PC-9 (cell line): Measurements from ENCODE around the gene MVB12B. TPM values are rescaled to one million over a fixed set of nuclear protein-coding genes. Genes with fewer than 3 reads are reported as not detected.

ENCODE experiments used
- BruUV-seq: library from RNA; stranded (reverse); fragments of 400-500 nt; replicated peaks from 2 replicates; lab custom pipeline; 2021; lab: Mats Ljungman, UMichigan
- CTCF ChIA-PET: fragments of 300-600 bp; sonication (Branson Sonifier 250); formaldehyde crosslinking; loops from one replicate; lab custom pipeline; 2022; ENCODE audit warnings: antibody characterized with exemption; lab: Charles Lee
- POLR2A ChIA-PET: fragments of 300-600 bp; sonication (Branson Sonifier 250); formaldehyde crosslinking; loops from one replicate; lab custom pipeline; 2022; ENCODE audit warnings: antibody characterized with exemption; ENCODE audit not compliant: unreplicated experiment; lab: Charles Lee
- DNase-seq, 2 experiments: peaks; one replicate each; pipeline versions ENCODE4 v3.0.0 to v3.0.0-alpha.2; 2015 to 2022; ENCODE audit warnings: mixed read lengths in 1 of 2
- H2AFZ ChIP-seq: fragments of 200-600 bp; sonication (generic); 2 replicates; pipeline ENCODE4 v1.8.1; 2017; ENCODE audit warnings: antibody characterized with exemption
- H3F3A ChIP-seq: fragments of 200-600 bp; sonication (generic); 2 replicates; pipeline ENCODE4 v1.8.1; 2017; ENCODE audit warnings: antibody characterized with exemption, mild to moderate bottlenecking, low read depth; ENCODE audit not compliant: insufficient read depth
- H3K27ac ChIP-seq: fragments of 200-600 bp; sonication (generic); 2 replicates; pipeline ENCODE4 v1.6.1; 2016; ENCODE audit warnings: mixed run types
- H3K27me3 ChIP-seq: fragments of 200-600 bp; sonication (generic); 2 replicates; pipeline ENCODE4 v1.6.1; 2016; ENCODE audit warnings: low read depth, mixed run types; ENCODE audit not compliant: insufficient read depth
- H3K36me3 ChIP-seq: fragments of 200-600 bp; sonication (generic); 2 replicates; pipeline ENCODE4 v1.6.1; 2016; ENCODE audit warnings: low read depth, mixed run types
- H3K4me1 ChIP-seq: fragments of 200-600 bp; sonication (generic); replicated peaks from 2 replicates; pipeline ENCODE4 v1.6.1; 2016; ENCODE audit warnings: mixed run types; ENCODE audit not compliant: insufficient read depth
- H3K4me2 ChIP-seq: fragments of 200-600 bp; sonication (generic); 2 replicates; pipeline ENCODE4 v1.6.1; 2017; ENCODE audit warnings: mixed run types
- H3K4me3 ChIP-seq: fragments of 200-600 bp; sonication (generic); 2 replicates; pipeline ENCODE4 v1.6.1; 2016; ENCODE audit warnings: mixed run types
- H3K79me2 ChIP-seq: fragments of 200-600 bp; sonication (generic); 2 replicates; pipeline ENCODE4 v1.6.1; 2017; ENCODE audit warnings: low read depth, mixed run types
- H3K9me2 ChIP-seq: fragments of 200-600 bp; sonication (generic); 2 replicates; pipeline ENCODE4 v1.8.1; 2017; ENCODE audit warnings: mild to moderate bottlenecking; ENCODE audit not compliant: insufficient read depth
- H3K9me3 ChIP-seq: fragments of 200-600 bp; sonication (generic); 2 replicates; pipeline ENCODE4 v1.8.1; 2016; ENCODE audit warnings: low read depth; ENCODE audit not compliant: insufficient read depth
- H4K20me1 ChIP-seq: fragments of 200-600 bp; sonication (generic); 2 replicates; pipeline ENCODE4 v1.8.1; 2017; ENCODE audit not compliant: insufficient read depth
- CTCF ChIP-seq: fragments of 200-600 bp; sonication (generic); conservative IDR thresholded peaks from 2 replicates; pipeline ENCODE4 v1.6.1; 2017; ENCODE audit warnings: mixed run types, antibody characterized with exemption, mild to moderate bottlenecking, moderate library complexity
- EZH2 ChIP-seq: fragments of 200-600 bp; sonication (generic); IDR thresholded peaks from 2 replicates; pipeline ENCODE4 v1.8.0; 2017; ENCODE audit warnings: antibody characterized with exemption, low read depth
- intact Hi-C: fragments of 100-400 bp; cut with micrococcal nuclease; formaldehyde crosslinking; loops from one replicate; pipeline ENCODE4 v1.10.0; 2022; ENCODE audit not compliant: unreplicated experiment
- total RNA-seq: library from RNA; stranded (reverse); gene quantifications from 2 replicates; pipeline ENCODE4 v1.2.3, GENCODE V29; 2021

The MVB12B gene
- total RNA-seq, 1 experiment from 2014 or later: 8.8 TPM

GRCh38 chr9:126545106-126545505, 218.5 kb downstream of the MVB12B start:
- CTCF ChIA-PET: no interaction called here
- TF ChIP-seq EZH2: no peak
- no peak for TF ChIP-seq CTCF
- no peaks in the 10 kb centered on the region for H4K20me1 ChIP-seq
- no TSS peak for BruUV-seq
- no peaks in the 10 kb centered on the region for H3K79me2 ChIP-seq
- no peak for DNase-seq
- no peak overlapping the region for H3K4me3 ChIP-seq
- intact Hi-C loops: no loop called here
- H3K27ac ChIP-seq: no peak overlapping the region
- POLR2A ChIA-PET: no interaction called here
- H3K9me3 ChIP-seq: no peaks in the 10 kb centered on the region
- no peak overlapping the region for H2AFZ ChIP-seq
- no peaks in the 10 kb centered on the region for H3K4me1 ChIP-seq
- no peaks in the 10 kb centered on the region for H3K9me2 ChIP-seq
- no peaks in the 10 kb centered on the region for H3F3A ChIP-seq
- peaks cover 6% of the 10 kb centered on the region; the same call in 1 of the 2 replicates for H3K27me3 ChIP-seq
- no peak overlapping the region for H3K4me2 ChIP-seq
- H3K36me3 ChIP-seq: no peaks in the 10 kb centered on the region

GRCh38 chr9:126546036-126546435, 219.4 kb downstream of the MVB12B start:
- Histone ChIP-seq H2AFZ (no peak overlapping the region), H3K9me3 (no peaks in the 10 kb centered on the region), H3K9me2 (no peaks in the 10 kb centered on the region), H3K36me3 (no peaks in the 10 kb centered on the region), H3K27me3 (peaks cover 6% of the 10 kb centered on the region; the same call in 1 of the 2 replicates), H3K27ac (no peak overlapping the region), H3K4me3 (no peak overlapping the region), H4K20me1 (no peaks in the 10 kb centered on the region), H3K4me2 (no peak overlapping the region), H3K4me1 (no peaks in the 10 kb centered on the region), H3K79me2 (no peaks in the 10 kb centered on the region), H3F3A (no peaks in the 10 kb centered on the region)
- no TSS peak for BruUV-seq
- intact Hi-C loops: no loop called here
- TF ChIP-seq EZH2: no peak
- TF ChIP-seq CTCF: no peak
- DNase-seq: no peak
- CTCF ChIA-PET: no interaction called here
- POLR2A ChIA-PET: no interaction called here

- intact Hi-C loops: no loop called here
- CTCF ChIA-PET: interaction anchor here (0.5 to 1.2 kb wide), 2 partner anchors 10 to 22 kb away, joined by 5 to 10 read pairs; no protein-coding TSS in a partner anchor
Observed at GRCh38 chr9:126548312-126548711, 221.7 kb downstream of the MVB12B start.

More at GRCh38 chr9:126548312-126548711, 221.7 kb downstream of the MVB12B start:
- no peak for DNase-seq
- H3K9me2 ChIP-seq: no peaks in the 10 kb centered on the region
- no peaks in the 10 kb centered on the region for H3K36me3 ChIP-seq
- POLR2A ChIA-PET: no interaction called here
- no peak overlapping the region for H3K27ac ChIP-seq
- no peak overlapping the region for H3K4me2 ChIP-seq
- no peaks in the 10 kb centered on the region for H3K79me2 ChIP-seq
- no peaks in the 10 kb centered on the region for H4K20me1 ChIP-seq
- H2AFZ ChIP-seq: no peak overlapping the region
- H3K4me1 ChIP-seq: no peaks in the 10 kb centered on the region
- H3K9me3 ChIP-seq: no peaks in the 10 kb centered on the region
- H3K27me3 ChIP-seq: peaks cover 6% of the 10 kb centered on the region; the same call in 1 of the 2 replicates
- TF ChIP-seq CTCF: no peak
- no peak for TF ChIP-seq EZH2
- H3K4me3 ChIP-seq: no peak overlapping the region
- no peaks in the 10 kb centered on the region for H3F3A ChIP-seq
- BruUV-seq: no TSS peak
